RWPE2 (cell line): ENCODE data around the gene GABRR3.

Experiments used
- ATAC-seq: fragments of 200-7000 bp; cut with Tn5 transposase; 3 replicates; pipeline ENCODE4 v1.9.1; 2021; ENCODE audit warnings: low read depth
- DNase-seq: peaks from one replicate; pipeline ENCODE4 v3.0.0-alpha.2; 2020; ENCODE audit warnings: low spot score
- H3K27ac ChIP-seq: fragments of 450-650 bp; 2 replicates; pipeline ENCODE4 v1.5.1; 2017; ENCODE audit warnings: mild to moderate bottlenecking; ENCODE audit not compliant: poor library complexity, severe bottlenecking
- H3K27me3 ChIP-seq: fragments of 250-450 bp; sonication (Bioruptor Pico); 2 replicates; pipeline ENCODE4 v1.5.1; 2021; ENCODE audit warnings: mild to moderate bottlenecking, moderate library complexity; ENCODE audit not compliant: insufficient read depth, poor library complexity, severe bottlenecking
- H3K36me3 ChIP-seq: fragments of 250-450 bp; sonication (Bioruptor Pico); 2 replicates; pipeline ENCODE4 v1.5.1; 2020; ENCODE audit warnings: low read depth, mild to moderate bottlenecking, moderate library complexity
- H3K4me1 ChIP-seq: fragments of 250-450 bp; sonication (Bioruptor Pico); 2 replicates; pipeline ENCODE4 v1.5.1; 2021; ENCODE audit warnings: mild to moderate bottlenecking, moderate library complexity; ENCODE audit not compliant: insufficient read depth, poor library complexity, severe bottlenecking
- H3K4me3 ChIP-seq: fragments of 250-450 bp; sonication (Bioruptor Pico); 2 replicates; pipeline ENCODE4 v1.5.1; 2021; ENCODE audit warnings: mild to moderate bottlenecking, moderate library complexity; ENCODE audit not compliant: severe bottlenecking
- H3K9me3 ChIP-seq: fragments of 250-450 bp; sonication (Bioruptor Pico); 2 replicates; pipeline ENCODE4 v1.5.1; 2021; ENCODE audit warnings: mild to moderate bottlenecking, moderate library complexity; ENCODE audit not compliant: severe bottlenecking
- TF ChIP-seq, protein P1 (sequence below): fragments of 450-650 bp; IDR thresholded peaks from one replicate; pipeline ENCODE4 v1.5.1; 2017; ENCODE audit warnings: mild to moderate bottlenecking, moderate library complexity; ENCODE audit not compliant: poor library complexity, severe bottlenecking

The GABRR3 gene

DNA sequence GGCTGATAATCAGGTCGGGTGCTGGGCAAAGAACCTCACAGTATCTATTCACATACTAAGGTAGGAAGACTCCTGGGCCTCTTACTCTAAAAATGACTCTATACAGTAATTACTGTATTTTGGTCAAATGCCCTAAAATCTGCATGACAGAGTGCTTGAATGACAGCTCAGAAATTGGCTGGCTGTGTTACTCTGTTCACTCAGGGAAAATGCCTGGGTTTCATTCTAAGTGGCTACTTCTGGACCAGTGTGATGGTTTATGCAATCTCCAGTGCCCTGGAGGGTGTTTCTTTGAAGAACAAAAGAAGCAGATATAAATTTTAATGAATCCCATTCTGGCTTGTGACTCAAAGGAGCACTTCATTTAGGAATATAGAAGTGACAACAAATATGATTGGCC is 2.2 kb downstream of the GABRR3 start:
- no peak overlapping the region for H3K27ac ChIP-seq
- H3K4me1 ChIP-seq = no peaks in the 10 kb centered on the region
- H3K4me3 ChIP-seq = no peak overlapping the region
- ATAC-seq (no peak), DNase-seq (no peak)
- H3K27me3 ChIP-seq = peaks cover 2% of the 10 kb centered on the region
- no peaks in the 10 kb centered on the region for H3K9me3 ChIP-seq
- TF ChIP-seq, protein P1, sequence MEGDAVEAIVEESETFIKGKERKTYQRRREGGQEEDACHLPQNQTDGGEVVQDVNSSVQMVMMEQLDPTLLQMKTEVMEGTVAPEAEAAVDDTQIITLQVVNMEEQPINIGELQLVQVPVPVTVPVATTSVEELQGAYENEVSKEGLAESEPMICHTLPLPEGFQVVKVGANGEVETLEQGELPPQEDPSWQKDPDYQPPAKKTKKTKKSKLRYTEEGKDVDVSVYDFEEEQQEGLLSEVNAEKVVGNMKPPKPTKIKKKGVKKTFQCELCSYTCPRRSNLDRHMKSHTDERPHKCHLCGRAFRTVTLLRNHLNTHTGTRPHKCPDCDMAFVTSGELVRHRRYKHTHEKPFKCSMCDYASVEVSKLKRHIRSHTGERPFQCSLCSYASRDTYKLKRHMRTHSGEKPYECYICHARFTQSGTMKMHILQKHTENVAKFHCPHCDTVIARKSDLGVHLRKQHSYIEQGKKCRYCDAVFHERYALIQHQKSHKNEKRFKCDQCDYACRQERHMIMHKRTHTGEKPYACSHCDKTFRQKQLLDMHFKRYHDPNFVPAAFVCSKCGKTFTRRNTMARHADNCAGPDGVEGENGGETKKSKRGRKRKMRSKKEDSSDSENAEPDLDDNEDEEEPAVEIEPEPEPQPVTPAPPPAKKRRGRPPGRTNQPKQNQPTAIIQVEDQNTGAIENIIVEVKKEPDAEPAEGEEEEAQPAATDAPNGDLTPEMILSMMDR = no peak
- no peaks in the 10 kb centered on the region for H3K36me3 ChIP-seq

- no peak for ATAC-seq
- Histone ChIP-seq H3K4me3 (no peak overlapping the region), H3K9me3 (no peaks in the 10 kb centered on the region), H3K27me3 (peaks cover 2% of the 10 kb centered on the region), H3K27ac (no peak overlapping the region), H3K36me3 (no peaks in the 10 kb centered on the region), H3K4me1 (no peaks in the 10 kb centered on the region)
- TF ChIP-seq, protein P1 = no peak
- DNase-seq = no peak
Measured at GRCh38 chr3:98032265-98032664, 2.9 kb downstream of the GABRR3 start.

DNA sequence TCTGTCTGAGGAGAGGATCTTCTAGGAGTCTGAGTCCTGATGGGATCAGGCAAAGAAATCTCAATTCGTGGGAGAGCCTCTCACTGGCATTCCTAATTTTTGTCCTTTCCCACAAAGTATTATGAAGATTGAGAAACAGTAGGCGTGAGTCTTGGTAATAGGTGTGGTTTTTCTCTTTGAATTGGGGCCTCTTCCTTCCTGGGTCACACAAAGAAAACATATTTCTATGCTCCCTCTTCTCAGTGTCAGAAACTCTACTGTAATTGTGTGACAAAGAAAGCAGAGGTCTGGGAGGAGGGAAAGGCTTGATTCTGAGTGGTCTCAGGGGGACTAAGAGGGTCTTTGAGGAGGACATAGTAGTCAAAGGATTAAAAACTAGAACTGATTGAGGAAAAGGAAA is 6.0 kb downstream of the GABRR3 start:
- Histone ChIP-seq H3K27ac (no peak overlapping the region), H3K4me1 (no peaks in the 10 kb centered on the region), H3K27me3 (no peaks in the 10 kb centered on the region), H3K9me3 (no peaks in the 10 kb centered on the region), H3K36me3 (no peaks in the 10 kb centered on the region), H3K4me3 (no peak overlapping the region)
- ATAC-seq (no peak; the same call in 2 of the 3 replicates), DNase-seq (no peak)
- TF ChIP-seq, protein P1 = no peak

DNA sequence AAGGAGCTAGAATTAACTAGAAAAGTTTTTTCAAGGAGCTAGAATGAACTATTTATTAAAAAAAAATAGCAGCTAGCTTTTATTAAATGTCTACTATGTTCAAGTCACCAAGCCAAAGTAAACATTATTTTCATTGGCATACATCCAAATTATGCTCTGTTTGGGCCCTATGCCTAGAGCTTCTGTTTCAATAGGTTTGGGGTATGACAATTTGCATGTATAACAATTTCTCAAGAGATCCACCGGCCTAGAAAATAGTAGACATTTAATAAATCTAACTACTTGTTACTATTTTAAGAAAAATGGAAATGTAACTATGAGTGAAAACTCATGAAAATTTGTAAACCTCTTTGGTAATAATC is 8.0 kb downstream of the GABRR3 start:
- no peak for ATAC-seq

DNA sequence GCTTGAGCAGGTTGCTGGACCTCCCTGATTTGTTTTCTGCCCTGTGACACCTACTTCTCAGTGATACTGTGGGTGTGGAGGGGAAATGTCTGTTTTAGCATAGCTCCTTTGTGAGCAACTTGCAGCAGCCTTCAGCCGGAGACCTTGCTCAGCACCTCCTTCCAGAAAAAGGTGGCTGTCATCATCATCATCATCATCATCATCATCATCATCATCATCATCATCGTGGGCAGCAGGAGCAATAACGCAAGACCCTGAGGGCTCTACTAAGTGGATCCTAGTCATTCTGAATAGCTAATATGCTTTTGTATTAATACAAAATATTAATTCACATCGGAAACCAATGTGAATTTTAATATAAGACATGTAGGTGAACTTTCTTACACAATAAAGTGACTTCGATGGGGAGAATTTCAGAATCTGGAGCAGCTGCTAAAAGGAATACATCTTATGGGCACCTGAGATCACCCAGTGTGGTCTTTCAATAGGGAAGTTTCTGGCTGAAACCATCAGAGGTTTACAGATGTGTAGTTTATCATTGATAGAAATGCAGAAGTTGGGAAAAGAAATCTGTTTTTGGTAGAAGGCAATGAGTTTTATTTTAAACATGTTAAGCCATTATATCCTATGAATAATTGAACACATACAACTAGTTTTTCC is 8.6 kb downstream of the GABRR3 start:
- H3K27me3 ChIP-seq = no peaks in the 10 kb centered on the region
- no peaks in the 10 kb centered on the region for H3K36me3 ChIP-seq
- TF ChIP-seq, protein P1 = no peak
- no peak for DNase-seq
- no peaks in the 10 kb centered on the region for H3K4me1 ChIP-seq
- no peak overlapping the region for H3K27ac ChIP-seq
- H3K4me3 ChIP-seq = no peak overlapping the region
- no peaks in the 10 kb centered on the region for H3K9me3 ChIP-seq
- ATAC-seq = no peak

More for the DNA sequence above, 8.0 kb downstream of the GABRR3 start:
- H3K4me3 ChIP-seq = no peak overlapping the region
- no peaks in the 10 kb centered on the region for H3K4me1 ChIP-seq
- H3K36me3 ChIP-seq = no peaks in the 10 kb centered on the region
- TF ChIP-seq, protein P1 = no peak
- no peak for DNase-seq
- no peaks in the 10 kb centered on the region for H3K27me3 ChIP-seq
- no peaks in the 10 kb centered on the region for H3K9me3 ChIP-seq
- H3K27ac ChIP-seq = no peak overlapping the region
